Measurements from ENCODE around the gene BTN2A1. TPM values are rescaled to one million over a fixed set of nuclear protein-coding genes. Genes with fewer than 3 reads are reported as not detected.

The BTN2A1 gene
- total and polyA plus RNA-seq, 10 of the 15 experiments (the other 5 are each of a cell fraction or from before 2014, with no cell fraction given), result 8.2 to 28.0 (median 15.8) TPM

DNA sequence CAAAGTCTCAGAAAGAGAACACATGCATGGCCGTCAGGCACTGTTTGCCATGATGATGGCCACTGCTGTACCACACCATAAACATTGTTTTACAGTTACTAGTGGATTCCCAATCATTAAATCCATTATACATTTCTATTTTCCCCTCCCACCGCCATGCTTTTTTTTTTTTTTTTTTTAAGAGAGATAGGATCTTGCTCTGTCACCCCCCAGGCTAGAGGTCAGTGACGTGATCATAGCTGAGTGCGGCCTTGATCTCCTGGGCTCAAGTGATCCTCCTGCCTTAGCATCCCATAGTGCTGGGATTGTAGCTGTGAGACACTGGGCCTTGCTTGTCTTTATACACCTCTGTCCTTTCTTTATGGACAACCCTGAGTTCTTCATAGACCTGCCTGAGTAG is 21.7 kb upstream of the BTN2A1 start:
- CTCF ChIA-PET, result interaction anchor here (1.0 kb wide), 1 partner anchor 26 kb away, joined by 3 read pairs; no protein-coding TSS in a partner anchor
- Histone ChIP-seq H3K27me3 (replicated peaks in 1 of 2; ENCODE audit: control insufficient read depth in 2 of 2, insufficient read depth in 2 of 2, low read length in 1 of 2) (no peaks in the 10 kb centered on the region), H3K79me2 (ENCODE audit: control insufficient read depth, insufficient read depth, low read length) (peaks cover 6% of the 10 kb centered on the region), H3K27ac (ENCODE audit: control insufficient read depth, insufficient read depth) (no peak overlapping the region), H3K4me2 (ENCODE audit: control insufficient read depth, insufficient read depth) (no peak overlapping the region), H2AFZ (ENCODE audit: control insufficient read depth, low read depth, low read length) (no peak overlapping the region), H4K20me1 (ENCODE audit: control insufficient read depth, insufficient read depth) (no peaks in the 10 kb centered on the region), H3K9me3 (replicated peaks; ENCODE audit: control insufficient read depth, insufficient read depth, low read length) (peaks cover 1% of the 10 kb centered on the region; the same call in 2 of the 3 replicates), H3K9ac (ENCODE audit: control insufficient read depth, insufficient read depth, low read length) (no peak overlapping the region), H3K36me3 (ENCODE audit: control insufficient read depth in 2 of 2, insufficient read depth in 2 of 2, low read length in 1 of 2) (no peaks in the 10 kb centered on the region; a peak in 2 of 4 replicates), H3K4me3 (no peak overlapping the region), H3K4me1 (ENCODE audit: control insufficient read depth, insufficient read depth, low read length) (peaks cover 5% of the 10 kb centered on the region)
- POLR2A ChIA-PET, result interaction anchor here (1.2 kb wide), 1 partner anchor 38 kb away, joined by 4 read pairs; no protein-coding TSS in a partner anchor
- intact Hi-C loops (cut with micrococcal nuclease; ENCODE audit: unreplicated experiment), result no loop called here
- TF ChIP-seq NFYB (IDR thresholded peaks at IDR 0.05; ENCODE audit: insufficient read depth, low read depth, low read length), result no peak
- TF ChIP-seq BHLHE40 (IDR thresholded peaks at IDR 0.05; ENCODE audit: borderline replicate concordance in 1 of 2, low read depth in 2 of 2, low read length in 1 of 2), result no peak
- no peak for TF ChIP-seq GATAD2B (conservative IDR thresholded peaks at IDR 0.05; ENCODE audit: low read depth)
- TF ChIP-seq POLR2AphosphoS2 (IDR thresholded peaks at IDR 0.05; ENCODE audit: low read depth, low read length), result no peak
- TF ChIP-seq RAD51 (IDR thresholded peaks at IDR 0.05), result no peak
- TF ChIP-seq ZNF217 (IDR thresholded peaks at IDR 0.05), result no peak
- TF ChIP-seq ZNF207 (IDR thresholded peaks at IDR 0.05; ENCODE audit: borderline replicate concordance), result no peak
- TF ChIP-seq SMAD5 (IDR thresholded peaks at IDR 0.05; ENCODE audit: low read depth), result no peak
- TF ChIP-seq RB1 (IDR thresholded peaks at IDR 0.05; ENCODE audit: borderline replicate concordance), result no peak
- TF ChIP-seq, protein P1, sequence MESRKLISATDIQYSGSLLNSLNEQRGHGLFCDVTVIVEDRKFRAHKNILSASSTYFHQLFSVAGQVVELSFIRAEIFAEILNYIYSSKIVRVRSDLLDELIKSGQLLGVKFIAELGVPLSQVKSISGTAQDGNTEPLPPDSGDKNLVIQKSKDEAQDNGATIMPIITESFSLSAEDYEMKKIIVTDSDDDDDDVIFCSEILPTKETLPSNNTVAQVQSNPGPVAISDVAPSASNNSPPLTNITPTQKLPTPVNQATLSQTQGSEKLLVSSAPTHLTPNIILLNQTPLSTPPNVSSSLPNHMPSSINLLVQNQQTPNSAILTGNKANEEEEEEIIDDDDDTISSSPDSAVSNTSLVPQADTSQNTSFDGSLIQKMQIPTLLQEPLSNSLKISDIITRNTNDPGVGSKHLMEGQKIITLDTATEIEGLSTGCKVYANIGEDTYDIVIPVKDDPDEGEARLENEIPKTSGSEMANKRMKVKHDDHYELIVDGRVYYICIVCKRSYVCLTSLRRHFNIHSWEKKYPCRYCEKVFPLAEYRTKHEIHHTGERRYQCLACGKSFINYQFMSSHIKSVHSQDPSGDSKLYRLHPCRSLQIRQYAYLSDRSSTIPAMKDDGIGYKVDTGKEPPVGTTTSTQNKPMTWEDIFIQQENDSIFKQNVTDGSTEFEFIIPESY (IDR thresholded peaks at IDR 0.05), result no peak
- no peak for TF ChIP-seq ZNF592 (IDR thresholded peaks at IDR 0.05)
- BruUV-seq (replicated peaks), result no TSS peak
- no peak for DNase-seq (ENCODE audit: low read depth, low spot score)
- no peak for FAIRE-seq
- in situ Hi-C loops (cut with MboI), result no loop called here
- ATAC-seq, result no peak
- RAD21 ChIA-PET (ENCODE audit: unreplicated experiment), result interaction anchor here (0.7 kb wide), 1 partner anchor 60 kb away, joined by 3 read pairs; no protein-coding TSS in a partner anchor
- WGBS (ENCODE audit: insufficient coverage, insufficient replicate concordance, low lambda C conversion rate, missing lambda C conversion rate), result 90% methylated on average over 4 of the region's 4 CpGs
- SMC1A ChIA-PET (ENCODE audit: uncharacterized antibody, unreplicated experiment), result interaction anchor here (1.0 kb wide), 1 partner anchor 42 kb away, joined by 3 read pairs; no protein-coding TSS in a partner anchor

Data from GM12878 (cell line).